GM23338 (cell line): Measurements from ENCODE around the gene ASB1.

ENCODE experiments used
- ETS1 ChIP-seq: IDR thresholded peaks from 2 replicates; pipeline ENCODE4 v1.6.1; 2016; ENCODE audit warnings: antibody characterized with exemption
- EZH2 ChIP-seq: fragments of 200-600 bp; sonication (generic); IDR thresholded peaks from one replicate; pipeline ENCODE4 v1.8.0; 2017; ENCODE audit warnings: antibody characterized with exemption, mild to moderate bottlenecking, low read depth; ENCODE audit not compliant: unreplicated experiment
- EZH2phosphoT487 ChIP-seq: fragments of 200-600 bp; sonication (generic); IDR thresholded peaks from one replicate; pipeline ENCODE4 v1.8.1; 2018; ENCODE audit warnings: antibody characterized with exemption; ENCODE audit not compliant: unreplicated experiment
- POLR2AphosphoS5 ChIP-seq: IDR thresholded peaks from 2 replicates; pipeline ENCODE4 v1.6.1; 2016; ENCODE audit warnings: antibody characterized with exemption, low read depth
- REST ChIP-seq: IDR thresholded peaks from one replicate; pipeline ENCODE4 v1.6.1; 2018; ENCODE audit warnings: antibody characterized with exemption; ENCODE audit not compliant: unreplicated experiment
- TF ChIP-seq, protein P1 (sequence below), 2 experiments: fragments of 200-600 bp in 1 of 2; sonication (generic) in 1 of 2; conservative IDR thresholded peaks; 2 replicates each; pipeline versions ENCODE4 v1.5.1 to v1.6.1; 2016 to 2017; ENCODE audit warnings: antibody characterized with exemption in 2 of 2, low read depth in 2 of 2, mild to moderate bottlenecking in 2 of 2, moderate library complexity in 1 of 2

GRCh38 chr2:238434846-238435751 is 8.4 kb downstream of the ASB1 start:
- TF ChIP-seq, protein P1, sequence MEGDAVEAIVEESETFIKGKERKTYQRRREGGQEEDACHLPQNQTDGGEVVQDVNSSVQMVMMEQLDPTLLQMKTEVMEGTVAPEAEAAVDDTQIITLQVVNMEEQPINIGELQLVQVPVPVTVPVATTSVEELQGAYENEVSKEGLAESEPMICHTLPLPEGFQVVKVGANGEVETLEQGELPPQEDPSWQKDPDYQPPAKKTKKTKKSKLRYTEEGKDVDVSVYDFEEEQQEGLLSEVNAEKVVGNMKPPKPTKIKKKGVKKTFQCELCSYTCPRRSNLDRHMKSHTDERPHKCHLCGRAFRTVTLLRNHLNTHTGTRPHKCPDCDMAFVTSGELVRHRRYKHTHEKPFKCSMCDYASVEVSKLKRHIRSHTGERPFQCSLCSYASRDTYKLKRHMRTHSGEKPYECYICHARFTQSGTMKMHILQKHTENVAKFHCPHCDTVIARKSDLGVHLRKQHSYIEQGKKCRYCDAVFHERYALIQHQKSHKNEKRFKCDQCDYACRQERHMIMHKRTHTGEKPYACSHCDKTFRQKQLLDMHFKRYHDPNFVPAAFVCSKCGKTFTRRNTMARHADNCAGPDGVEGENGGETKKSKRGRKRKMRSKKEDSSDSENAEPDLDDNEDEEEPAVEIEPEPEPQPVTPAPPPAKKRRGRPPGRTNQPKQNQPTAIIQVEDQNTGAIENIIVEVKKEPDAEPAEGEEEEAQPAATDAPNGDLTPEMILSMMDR (conservative IDR thresholded peaks at IDR 0.05; ENCODE audit: low read depth in 2 of 2) = no peak
- TF ChIP-seq REST (no peak), POLR2AphosphoS5 (no peak), EZH2 (no peak), ETS1 (no peak), EZH2phosphoT487 (no peak)
